NCI-H1092 (cell line): ENCODE results near the gene CAPN15.
"Not testable (repeated sequence)": the region's sequence is repeated elsewhere in the genome, so short reads cannot be mapped to it uniquely, and the experiment has no call there.

ENCODE experiments used
- DNase-seq: peaks from one replicate; lab custom pipeline; 2025; lab: John Stamatoyannopoulos, UW

Gene CAPN15

DNA sequence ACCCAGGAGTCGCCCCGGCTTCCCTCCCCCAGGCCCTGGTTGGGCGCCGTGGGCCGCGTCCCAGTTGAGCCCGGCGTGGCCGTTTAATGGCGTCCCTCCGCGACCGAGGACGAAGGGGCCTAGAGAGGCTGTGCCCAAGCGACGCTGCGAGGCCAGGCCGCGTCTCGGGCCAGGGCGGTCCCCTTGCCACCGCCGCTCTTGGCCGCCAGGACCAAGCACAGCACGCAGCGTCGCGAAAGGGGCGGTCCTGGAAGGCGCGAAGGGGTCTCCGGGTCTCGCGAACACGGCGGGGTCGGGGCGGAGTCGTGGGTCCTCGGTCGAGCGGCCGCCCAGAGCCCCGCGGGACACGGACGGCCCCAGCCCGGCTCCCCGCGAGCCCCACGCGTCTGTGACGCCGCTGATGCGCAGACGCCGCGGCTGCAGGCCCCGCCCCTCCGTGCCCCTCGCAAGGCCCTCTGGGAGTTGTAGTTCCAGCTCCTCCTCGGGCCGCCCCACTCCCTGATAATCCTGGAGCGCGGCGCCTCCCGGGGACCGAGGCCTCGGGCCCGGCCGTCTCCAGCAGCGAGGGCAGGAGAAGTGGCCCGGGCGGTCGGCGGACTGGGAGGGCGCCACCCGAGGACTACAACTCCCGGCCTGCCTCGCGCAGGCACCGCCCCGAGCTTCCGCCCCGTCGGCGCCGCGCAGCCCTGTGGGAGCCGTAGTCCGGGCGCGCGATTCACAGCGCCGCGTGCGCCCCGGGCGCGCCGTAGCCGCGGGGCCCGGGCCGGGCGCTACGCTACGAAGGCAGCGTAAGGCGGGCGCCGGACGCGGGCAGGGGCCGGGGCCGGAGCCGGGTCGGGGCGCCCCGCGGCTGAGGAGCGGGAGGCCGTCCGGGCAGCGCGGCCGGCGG lies at the start of gene CAPN15:
CAPN15 (plus strand) TSS at position 698 of the 889 bp plus-strand sequence. CDS start 19,127 bp downstream, outside the sequence.
- DNase-seq = peak; percentile 92

DNA sequence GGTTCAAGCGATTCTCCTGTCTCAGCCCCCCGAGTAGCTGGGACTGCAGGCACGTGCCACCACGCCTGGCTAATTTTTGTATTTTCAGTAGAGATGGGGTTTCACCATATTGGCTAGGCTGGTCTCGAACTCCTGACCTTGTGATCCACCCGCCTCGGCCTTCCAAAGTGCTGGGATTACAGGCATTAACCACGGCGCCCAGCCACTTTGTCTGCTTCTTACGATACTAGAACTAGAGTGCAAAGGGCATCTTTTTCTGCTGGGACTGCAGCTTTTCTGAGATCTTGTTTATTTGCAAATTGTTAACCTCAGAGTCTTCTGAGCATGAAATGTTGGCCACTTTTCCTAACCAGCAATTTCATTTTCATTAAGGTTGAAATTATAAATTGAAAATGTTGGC lies 49.2 kb upstream of the CAPN15 start:
- DNase-seq = not testable (repeated sequence)

DNA sequence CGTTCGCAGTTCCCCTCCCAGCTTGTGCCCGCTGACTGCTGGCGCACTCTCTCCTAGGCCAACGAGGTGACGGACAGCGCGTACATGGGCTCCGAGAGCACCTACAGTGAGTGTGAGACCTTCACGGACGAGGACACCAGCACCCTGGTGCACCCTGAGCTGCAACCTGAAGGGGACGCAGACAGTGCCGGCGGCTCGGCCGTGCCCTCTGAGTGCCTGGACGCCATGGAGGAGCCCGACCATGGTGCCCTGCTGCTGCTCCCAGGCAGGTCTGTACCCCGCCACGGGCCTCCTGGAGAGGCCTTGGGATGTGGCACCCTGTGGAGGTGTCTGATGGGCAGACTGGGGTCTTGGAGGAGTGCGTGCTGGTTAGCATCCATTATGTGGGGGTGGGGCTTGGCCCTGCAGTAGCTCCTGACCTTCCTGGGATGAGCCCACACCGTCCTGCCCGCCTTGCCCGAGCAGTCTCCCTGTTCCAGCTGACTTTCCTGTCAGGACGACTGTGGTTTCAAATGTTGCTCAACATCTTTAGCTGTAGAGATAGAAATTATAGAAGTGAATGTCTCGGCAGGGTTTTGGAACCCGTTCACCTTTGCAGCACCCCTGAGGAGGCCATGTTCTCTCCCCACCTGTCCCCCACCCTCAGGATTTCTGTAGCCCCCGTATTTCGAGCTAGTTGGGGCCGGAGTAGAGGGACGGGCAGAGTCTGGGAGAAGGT lies 44.9 kb upstream of the CAPN15 start:
- DNase-seq = no peak

DNA sequence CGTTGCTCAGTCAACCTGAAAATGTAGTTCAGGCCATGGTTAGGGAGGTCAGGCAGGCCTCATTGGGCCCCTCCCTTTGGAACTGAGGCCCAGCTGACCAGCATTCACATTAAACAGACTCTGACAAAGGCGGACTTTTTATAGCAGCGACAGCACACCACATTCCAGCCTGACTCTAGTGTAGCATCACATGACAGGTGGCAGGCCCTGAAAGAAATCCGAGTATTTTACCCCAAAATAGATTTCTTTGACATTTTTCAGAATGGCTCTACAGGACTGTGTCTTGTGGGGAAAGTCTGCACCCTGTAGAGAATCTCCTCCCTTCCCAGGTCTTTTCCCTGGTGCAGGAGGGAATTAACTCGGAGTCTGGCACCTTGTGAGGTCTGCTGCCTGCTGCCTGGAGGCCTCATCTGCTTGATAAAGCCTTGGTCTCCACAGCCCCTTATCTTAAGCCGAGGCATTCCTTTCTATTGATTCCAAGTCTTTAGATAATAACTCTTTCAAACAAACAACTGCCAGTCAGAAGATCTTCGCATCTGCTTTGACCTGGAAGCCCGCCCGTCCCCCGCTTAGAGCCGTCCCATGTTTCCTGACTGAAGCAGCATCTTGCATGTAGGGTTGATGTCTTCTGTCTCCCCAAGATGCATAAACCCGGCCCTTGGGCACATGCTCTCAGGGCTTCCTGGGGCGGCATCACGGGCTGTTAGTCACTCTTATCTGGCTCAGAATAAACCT lies 44.0 kb upstream of the CAPN15 start:
- no peak for DNase-seq

DNA sequence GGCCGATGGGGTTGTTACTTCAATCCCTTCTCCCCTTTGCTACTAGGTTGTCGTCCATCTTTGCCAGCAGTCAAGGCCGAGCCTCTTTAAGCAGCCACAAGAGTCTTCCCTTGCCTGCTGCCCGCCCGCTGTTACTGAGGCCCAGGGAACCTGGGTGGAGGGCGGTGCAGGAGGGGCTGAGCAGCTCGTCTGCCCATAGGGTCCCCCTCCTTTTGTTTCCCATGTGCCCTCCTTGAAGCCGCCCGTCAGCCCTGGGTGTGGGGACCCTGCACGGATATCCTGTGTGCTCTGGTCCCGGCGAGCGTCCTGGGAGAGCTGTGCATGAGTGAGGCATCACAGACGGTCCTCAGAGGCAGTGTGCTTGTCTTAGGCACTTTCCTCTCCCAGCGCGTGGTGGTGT lies 37.9 kb upstream of the CAPN15 start:
- no peak for DNase-seq

DNA sequence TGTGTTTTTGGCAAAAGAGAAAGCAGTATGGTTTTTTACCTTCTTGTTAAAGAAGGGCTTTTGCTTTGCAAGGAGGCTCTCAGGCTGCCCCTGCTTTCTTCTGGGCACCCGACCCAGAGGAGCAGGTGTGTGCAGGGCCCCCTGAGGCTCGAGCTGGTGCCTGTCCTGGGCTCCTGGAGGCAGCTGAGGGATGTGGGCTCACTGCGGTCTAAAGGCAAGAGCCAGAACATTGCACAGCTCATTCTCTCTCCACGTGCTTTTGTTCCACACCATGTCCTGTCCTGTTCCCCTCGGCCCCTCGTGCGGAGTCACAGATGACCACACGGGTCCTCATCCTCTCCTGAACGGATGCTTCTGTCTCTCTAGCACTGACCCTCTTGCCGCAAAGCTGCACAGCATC lies 36.7 kb upstream of the CAPN15 start:
- DNase-seq = no peak

DNA sequence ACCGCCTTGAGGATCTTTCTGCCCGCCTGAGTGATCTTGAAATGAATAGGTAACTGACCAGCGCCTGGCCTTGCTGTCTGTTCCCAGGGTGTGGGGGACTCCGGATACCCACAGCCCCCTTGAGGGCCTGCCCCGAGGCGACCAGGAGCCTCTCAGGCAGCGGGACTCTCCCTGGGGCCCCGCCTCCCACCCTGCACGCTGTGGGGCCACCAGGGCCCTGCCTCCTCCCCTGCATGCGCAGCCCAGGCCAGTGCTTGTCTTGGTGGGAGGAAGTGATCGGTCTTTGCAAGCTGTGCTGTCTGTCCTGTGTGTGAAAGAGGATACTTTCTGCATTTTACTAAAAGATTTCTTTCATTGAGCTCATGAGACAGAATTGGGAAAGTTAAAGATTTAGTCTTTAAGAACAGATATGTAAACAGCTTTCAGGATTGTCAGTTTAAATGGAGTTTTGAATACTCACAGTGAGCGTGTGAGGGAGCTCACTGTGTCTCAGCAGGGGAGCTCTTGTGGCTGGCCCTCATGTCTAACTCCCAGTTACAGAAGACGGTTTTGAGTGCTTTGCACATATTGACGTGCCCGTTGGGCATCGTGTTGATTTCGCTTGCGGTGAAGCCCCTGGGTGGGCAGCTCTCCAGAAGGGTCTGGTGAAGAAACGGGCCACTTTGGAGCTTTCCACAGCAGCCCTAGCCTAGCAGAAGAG lies 36.1 kb upstream of the CAPN15 start:
- no peak for DNase-seq

DNA sequence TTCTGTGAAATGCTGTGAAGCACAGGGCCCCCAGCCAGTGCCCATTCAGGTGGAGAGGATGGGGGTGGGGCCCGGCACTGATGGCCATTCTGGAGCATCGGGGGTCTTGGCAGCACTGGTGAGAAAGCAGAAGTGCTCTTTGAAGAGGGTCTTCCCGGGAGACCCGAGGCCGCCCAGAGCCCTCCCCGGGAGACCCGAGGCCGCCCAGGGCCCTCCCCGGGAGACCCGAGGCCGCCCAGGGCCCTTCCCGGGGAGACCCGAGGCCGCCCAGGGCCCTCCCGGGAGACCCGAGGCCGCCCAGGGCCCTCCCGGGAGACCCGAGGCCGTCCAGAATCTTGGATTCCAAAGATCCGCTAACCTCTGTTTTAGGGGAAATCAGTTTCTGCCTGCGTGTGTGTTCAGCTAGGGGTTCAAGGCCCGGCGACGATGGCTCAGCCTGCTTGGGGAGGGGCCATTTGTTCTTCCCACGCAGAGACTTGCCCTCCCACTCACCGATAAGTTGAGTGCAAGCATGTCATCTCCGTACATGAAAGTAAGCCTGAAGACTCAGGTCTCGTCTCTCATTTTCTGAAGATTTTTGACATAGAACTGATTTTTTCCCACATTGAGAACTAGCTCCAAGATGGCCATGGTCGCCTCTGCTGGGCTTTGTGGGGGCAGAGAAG lies 35.2 kb upstream of the CAPN15 start:
- DNase-seq = no peak

DNA sequence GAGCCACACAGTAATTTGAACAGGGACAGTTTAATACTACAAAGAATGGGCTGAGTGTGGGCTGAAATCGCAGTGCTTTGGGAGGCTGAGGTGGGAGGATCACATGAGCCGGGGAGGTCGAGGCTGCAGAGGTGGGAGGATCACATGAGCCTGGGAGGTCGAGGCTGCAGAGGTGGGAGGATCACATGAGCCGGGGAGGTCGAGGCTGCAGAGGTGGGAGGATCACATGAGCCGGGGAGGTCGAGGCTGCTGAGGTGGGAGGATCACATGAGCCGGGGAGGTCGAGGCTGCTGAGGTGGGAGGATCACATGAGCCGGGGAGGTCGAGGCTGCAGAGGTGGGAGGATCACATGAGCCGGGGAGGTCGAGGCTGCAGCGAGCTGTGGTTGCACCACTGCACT lies 32.8 kb upstream of the CAPN15 start:
- DNase-seq = not testable (repeated sequence)

DNA sequence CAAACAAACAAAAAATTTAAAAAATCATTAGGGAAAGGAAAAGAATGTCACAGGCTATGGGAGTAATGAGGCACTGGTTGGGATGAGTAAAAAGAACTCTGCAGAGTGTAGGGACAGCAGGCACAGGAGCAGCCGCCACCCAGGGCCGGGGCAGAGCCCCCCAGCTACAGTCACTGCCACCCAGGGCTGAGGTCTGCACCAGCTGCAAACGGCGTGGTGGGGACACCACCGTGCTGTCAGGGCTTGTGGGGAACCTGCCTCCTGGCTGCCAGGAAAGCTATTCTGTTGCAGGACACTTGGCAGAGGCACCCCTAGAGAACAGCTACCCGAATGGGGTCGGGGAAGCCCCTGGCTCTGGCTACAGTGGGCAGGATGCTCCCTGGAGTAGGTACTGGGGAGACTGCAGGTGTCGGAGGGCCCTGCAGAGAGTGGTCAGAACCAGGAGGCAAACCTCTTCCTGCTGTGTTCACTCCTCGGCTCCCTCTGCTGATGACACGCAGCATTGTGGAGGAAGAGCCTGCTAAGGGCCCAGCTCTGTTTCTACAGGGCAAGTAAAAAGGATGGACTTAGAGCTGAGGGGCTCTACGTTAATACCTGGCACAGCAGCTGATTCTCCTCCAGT lies 32.3 kb upstream of the CAPN15 start:
- no peak for DNase-seq

DNA sequence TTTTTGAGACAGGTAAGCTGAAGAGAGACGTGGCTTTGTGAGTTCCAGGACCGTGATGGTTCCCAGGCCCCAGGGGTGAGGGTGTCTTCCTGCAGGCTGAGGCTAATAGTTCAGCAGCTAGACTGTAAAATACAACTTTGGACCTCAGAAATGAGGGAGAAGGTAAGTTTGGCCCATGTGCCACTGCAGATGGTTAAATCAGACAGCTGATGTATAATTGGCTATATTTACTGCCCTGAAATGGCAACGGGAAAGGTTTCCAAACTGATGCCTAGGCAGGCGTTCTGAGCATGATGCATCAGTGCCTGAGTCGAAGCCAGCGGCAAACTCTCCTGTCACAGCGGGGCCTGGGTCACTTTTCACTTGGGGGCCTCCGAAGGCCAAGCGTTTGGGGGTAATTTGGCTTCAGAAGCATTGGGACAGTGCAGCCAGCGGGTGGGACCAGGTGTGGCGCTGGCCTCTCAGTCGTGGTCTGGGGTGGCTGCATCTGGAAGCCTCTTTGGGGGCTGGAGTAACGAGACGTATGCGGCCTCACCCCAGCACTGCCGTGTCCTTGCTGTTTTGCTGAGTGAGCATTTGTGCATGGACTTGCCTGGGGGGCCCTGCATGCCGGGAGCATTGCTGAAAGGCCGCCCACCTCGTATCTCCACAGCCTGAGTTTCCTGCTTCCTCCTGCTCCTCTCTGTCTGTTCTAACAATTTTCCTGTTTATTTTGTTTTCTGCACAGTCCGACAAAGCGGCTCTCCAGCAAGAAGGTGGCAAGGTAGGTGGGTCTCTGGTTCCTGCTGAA lies 31.2 kb upstream of the CAPN15 start:
- no peak for DNase-seq

DNA sequence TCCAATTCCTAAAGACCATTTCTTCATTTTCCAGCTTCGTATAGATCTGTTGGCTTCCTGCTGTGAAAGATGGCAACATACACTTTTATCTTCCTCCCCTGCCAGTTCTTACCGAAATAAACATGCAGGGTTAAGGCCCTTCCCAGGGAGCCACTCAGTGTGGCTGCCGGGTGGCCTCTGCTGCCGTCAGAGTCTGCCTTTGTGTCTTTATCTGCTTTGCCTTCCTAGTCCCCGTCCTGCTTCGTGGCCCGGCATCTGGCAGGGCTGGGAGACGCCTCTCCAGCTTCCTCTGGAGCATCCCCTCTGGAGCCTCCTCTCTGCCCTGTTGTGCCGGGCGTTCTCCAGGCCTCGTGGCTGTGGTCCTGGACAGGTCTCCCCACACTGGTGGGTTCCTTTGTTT lies 30.3 kb upstream of the CAPN15 start:
- DNase-seq = no peak

DNA sequence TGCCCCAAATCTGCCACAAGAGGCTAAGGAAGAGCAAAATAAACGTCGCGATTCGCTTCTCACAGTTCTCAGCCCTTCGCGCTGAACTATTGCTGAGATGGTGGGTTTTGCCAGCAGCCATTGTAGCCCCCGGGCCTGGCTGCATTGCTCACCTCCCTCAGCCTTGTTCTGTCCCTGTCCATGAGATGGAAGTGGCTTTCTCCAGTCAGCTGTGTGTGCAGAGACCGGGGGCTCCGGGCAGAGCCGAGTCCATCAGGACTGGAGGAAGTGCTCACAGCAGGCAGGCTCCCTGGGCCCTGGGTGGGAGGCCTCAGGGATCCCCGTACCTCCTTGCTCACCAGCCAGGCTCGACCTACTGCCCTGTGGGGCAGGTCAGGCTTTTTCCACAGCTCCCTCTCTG lies 27.6 kb upstream of the CAPN15 start:
- no peak for DNase-seq

DNA sequence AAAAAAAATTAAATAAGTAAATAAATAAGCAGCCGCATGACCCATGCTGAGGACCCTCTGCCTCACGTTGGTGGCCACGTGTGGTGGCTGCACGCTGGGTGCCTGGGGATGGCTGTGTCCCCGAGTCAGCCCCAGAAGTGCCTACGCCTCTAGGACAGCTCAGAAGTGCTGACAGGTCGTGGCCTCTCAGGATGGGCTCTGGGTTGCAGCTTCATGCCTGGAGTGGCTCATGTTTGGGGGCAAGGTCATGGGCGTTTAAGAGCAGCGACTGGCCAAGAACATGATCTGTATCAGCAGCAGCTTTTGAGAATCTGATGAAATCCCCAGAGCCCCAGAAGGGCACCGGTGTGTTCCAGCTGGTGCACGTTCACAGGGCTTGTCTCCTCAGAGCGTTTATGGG lies 26.8 kb upstream of the CAPN15 start:
- DNase-seq = no peak

DNA sequence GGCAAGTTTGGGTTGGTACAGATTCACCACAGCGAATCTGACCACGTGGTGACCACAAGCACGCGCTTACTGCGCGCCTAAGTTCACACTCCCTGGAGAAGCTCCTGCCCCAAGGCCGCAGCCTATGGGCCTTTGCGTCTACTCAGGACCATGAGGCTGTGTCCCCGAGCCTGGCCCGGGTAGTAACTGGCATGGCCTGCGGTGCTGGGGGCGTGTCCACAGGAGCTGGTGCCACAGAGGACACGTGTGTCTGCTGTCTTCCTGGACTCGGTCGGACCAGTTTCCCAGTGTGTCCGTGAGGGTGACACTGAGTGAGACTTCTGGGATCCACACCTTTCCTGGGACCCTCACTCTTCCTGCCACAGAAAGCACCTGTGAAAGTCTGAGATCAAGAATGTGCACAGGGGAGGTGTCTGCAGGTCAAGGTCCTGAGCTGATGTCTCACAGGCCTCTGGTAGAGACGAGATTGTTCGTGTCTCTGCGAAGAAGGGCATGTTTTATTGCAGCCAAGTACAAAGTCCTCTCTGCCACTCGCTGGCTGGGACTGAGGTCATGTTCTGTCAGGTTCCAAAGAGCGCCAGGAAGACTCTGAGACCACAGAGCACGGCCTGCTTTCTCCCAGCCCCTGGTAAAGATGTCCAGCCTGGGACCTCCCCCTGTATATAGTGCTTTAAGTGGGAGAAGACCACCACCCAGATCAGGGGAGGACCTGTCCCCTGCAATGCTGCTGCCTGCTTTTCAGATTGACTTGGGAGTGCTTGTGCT lies 25.2 kb upstream of the CAPN15 start:
- DNase-seq = no peak

DNA sequence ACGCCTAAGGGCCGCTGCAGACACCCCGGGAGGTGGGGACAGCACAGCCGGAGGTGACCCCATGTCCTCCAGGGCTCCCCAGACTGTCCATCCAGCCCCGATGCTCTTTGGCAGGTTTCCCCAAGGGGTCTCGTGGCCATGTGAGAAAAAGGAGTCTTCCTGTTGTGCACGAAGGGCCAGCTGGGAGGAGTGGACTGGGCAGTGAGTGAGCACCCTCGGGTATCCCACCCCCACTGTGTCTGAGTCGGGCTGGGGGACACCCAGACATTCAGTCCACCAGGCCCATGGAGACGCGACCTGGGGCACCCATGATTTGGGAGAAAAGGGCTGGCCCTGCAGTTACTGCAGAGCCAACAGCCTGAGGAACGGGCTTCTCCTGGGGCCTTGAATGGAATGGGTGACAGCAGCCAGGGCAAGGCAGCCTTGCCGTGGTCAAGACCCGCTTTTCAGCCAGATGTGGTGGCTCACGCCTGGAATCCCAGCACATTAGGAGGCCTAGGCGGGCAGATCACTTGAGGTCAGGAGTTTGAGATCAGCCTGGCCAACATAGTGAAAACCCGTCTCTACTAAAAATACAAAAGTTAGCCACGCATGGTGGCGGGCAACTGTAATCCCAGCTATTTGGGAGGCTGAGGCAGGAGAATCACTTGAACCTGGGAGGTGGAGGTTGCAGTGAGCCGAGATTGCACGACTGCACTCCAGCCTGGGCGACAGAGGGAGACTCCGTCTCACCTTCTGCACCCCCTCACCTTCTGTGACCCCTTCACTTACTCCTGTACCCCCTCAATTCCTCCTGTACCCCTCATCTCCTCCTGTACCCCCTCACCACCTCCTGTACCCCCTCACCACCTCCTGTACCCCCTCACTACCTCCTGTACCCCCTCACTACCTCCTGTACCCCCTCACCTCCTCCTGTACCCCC lies 24.1 kb upstream of the CAPN15 start:
- no peak for DNase-seq

DNA sequence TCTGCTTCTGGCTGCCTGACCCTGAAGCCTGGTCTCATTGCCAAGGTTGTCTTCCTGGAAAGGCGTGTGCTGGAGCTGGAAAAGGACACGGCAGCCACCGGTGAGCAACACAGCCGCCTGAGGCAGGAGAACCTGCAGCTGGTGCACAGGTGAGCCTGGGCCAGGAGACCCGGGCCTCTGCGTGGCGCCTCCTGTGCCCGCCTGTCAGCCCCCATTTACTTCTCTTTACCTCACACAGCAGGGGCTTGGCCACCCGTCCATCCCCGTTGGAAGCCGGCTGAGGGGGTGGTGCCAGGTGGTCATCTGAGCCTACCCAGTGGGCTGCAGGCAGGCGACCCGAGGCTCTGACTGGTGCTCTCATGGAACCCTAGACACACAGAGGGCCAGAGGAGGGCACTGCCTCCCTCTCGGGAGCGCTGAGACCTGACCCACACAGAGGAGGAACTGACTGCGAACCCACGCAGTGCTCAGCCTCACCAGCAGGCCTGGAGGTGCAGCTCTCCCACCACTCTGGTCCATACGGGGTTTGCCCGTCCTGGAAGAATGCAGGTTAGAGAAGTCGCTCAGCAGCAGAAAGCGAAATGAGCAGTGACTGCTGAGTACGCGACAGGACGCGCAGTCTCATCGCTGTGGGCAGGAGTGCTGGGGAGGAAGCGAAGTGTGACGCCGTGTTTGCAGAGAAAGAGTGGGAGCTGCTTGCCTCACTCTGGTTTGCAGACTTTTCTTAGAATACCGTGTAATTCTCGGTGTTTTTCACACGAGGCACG lies 21.9 kb upstream of the CAPN15 start:
- DNase-seq = no peak

DNA sequence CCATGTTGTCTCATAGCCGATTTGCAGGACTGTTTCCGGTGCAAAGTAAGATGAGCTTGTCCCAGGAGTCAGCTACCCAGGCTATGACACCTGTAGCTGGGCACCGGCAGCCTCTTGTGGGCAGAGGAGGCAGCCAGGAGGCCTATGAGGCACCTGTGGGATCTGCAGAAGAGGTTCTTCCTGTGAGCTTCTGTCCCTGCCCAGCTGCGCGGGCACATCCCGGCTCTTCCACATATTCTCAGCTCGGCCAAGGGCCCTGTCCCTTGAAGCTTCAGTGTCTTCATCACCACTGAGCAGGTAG lies 21.3 kb upstream of the CAPN15 start:
- no peak for DNase-seq
